ENCODE measurements around the gene NCAM2.
A peak's percentile ranks its signal among the peaks of the same experiment; 100 is the strongest.
"Not testable (repeated sequence)": the region's sequence is repeated elsewhere in the genome, so short reads cannot be mapped to it uniquely, and the experiment has no call there.

Gene NCAM2

DNA sequence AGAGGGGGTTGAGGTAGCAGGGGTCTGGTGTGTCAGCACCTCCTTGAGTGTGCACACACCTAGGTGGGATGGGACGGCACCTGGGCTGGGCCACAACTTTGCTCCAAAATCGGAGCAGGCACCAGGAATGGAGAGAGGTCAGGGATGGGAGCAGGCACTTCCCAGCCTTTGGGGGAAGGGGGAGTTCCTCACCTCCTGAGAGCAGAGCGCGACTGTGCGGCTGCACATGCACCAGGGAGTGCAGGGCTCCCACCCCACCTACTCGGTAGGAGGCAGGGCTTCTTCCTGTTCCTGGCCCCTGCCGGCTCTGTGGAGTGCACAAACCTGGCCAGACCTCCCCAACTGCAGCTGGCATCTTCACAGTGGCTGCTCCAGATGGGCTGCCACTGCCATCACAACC lies 399.3 kb downstream of the NCAM2 start:
- no peak overlapping the region for H3K4me3 ChIP-seq (replicated peaks; ENCODE audit: insufficient read depth, low read length)
- no peak for TF ChIP-seq GABPA (IDR thresholded peaks at IDR 0.05; ENCODE audit: low read depth)
- TF ChIP-seq, protein P1, sequence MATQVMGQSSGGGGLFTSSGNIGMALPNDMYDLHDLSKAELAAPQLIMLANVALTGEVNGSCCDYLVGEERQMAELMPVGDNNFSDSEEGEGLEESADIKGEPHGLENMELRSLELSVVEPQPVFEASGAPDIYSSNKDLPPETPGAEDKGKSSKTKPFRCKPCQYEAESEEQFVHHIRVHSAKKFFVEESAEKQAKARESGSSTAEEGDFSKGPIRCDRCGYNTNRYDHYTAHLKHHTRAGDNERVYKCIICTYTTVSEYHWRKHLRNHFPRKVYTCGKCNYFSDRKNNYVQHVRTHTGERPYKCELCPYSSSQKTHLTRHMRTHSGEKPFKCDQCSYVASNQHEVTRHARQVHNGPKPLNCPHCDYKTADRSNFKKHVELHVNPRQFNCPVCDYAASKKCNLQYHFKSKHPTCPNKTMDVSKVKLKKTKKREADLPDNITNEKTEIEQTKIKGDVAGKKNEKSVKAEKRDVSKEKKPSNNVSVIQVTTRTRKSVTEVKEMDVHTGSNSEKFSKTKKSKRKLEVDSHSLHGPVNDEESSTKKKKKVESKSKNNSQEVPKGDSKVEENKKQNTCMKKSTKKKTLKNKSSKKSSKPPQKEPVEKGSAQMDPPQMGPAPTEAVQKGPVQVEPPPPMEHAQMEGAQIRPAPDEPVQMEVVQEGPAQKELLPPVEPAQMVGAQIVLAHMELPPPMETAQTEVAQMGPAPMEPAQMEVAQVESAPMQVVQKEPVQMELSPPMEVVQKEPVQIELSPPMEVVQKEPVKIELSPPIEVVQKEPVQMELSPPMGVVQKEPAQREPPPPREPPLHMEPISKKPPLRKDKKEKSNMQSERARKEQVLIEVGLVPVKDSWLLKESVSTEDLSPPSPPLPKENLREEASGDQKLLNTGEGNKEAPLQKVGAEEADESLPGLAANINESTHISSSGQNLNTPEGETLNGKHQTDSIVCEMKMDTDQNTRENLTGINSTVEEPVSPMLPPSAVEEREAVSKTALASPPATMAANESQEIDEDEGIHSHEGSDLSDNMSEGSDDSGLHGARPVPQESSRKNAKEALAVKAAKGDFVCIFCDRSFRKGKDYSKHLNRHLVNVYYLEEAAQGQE (IDR thresholded peaks at IDR 0.05; ENCODE audit: insufficient replicate concordance, low read depth): no peak
- no peak for TF ChIP-seq SPI1 (IDR thresholded peaks at IDR 0.05; ENCODE audit: borderline replicate concordance, low read depth)
- no peak for TF ChIP-seq POLR2AphosphoS5 (IDR thresholded peaks at IDR 0.05; ENCODE audit: low read depth)
- TF ChIP-seq CTCF (IDR thresholded peaks at IDR 0.05; ENCODE audit: insufficient read depth, low read length): no peak
- H3K27me3 ChIP-seq (ENCODE audit: insufficient read depth, poor library complexity, severe bottlenecking): no peaks in the 10 kb centered on the region

GRCh38 chr21:21401444-21401843 lies 403.2 kb downstream of the NCAM2 start:
- H3K4me3 ChIP-seq (replicated peaks; ENCODE audit: insufficient read depth, low read length): no peak overlapping the region
- TF ChIP-seq POLR2AphosphoS5 (IDR thresholded peaks at IDR 0.05; ENCODE audit: low read depth): no peak
- TF ChIP-seq, protein P1 (IDR thresholded peaks at IDR 0.05; ENCODE audit: insufficient replicate concordance, low read depth): no peak
- TF ChIP-seq CTCF (IDR thresholded peaks at IDR 0.05; ENCODE audit: insufficient read depth, low read length): no peak
- DNase-seq (ENCODE audit: low read depth in 1 of 2, low spot score in 1 of 2): no peak
- no peak overlapping the region for H3K27ac ChIP-seq (replicated peaks)
- no peaks in the 10 kb centered on the region for H3K27me3 ChIP-seq (ENCODE audit: insufficient read depth, poor library complexity, severe bottlenecking)

More for the DNA sequence above, 399.3 kb downstream of the NCAM2 start:
- H3K27ac ChIP-seq (replicated peaks): no peak overlapping the region
- no peak for DNase-seq (ENCODE audit: low read depth in 1 of 2, low spot score in 1 of 2)

DNA sequence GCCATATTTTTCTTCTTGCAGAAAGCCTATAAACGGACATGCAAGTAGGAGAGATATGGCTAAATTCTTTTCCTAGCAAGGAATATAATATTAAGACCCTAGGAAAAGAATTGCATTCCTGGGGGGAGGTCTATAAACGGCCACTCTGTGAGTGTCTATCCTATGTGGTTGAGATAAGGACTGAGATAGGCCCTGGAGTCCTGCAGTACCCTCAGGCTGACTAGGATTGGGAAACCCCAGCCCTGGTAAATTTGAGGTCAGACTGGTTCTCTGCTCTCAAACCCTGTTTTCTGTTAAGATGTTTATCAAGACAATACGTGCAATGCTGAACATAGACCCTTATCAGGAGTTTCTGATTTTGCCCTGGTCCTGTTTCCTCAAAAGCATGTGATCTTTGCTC lies 404.0 kb downstream of the NCAM2 start:
- H3K27me3 ChIP-seq (ENCODE audit: insufficient read depth, poor library complexity, severe bottlenecking); H3K27ac ChIP-seq (replicated peaks); DNase-seq (ENCODE audit: low read depth in 1 of 2, low spot score in 1 of 2); H3K4me3 ChIP-seq (replicated peaks; ENCODE audit: insufficient read depth, low read length): not testable (repeated sequence)

DNA sequence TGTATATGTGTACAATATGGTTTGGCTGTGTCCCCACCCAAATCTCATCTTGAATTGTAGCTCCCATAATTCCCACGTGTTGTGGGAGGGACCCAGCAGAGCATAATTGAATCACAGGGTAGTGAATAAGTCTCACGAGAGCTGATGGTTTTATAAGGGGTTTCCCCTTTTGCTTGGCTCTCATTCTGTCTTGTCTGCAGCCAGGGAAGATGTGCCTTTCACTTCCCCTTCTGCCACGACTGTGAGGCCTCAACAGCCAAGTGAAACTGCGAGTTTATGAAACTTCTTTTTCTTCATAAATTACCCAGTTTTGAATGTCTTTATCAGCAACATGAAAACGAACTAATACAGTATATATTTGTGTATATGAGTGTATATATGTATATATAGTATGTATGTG lies 406.1 kb downstream of the NCAM2 start:
- not testable (repeated sequence) for H3K27ac ChIP-seq (replicated peaks); H3K27me3 ChIP-seq (ENCODE audit: insufficient read depth, poor library complexity, severe bottlenecking); H3K4me3 ChIP-seq (replicated peaks; ENCODE audit: insufficient read depth, low read length)
- DNase-seq (ENCODE audit: low read depth in 1 of 2, low spot score in 1 of 2): peak; percentile 27 to 46
- TF ChIP-seq SPI1 (IDR thresholded peaks at IDR 0.05; ENCODE audit: borderline replicate concordance, low read depth): peak; percentile 82

DNA sequence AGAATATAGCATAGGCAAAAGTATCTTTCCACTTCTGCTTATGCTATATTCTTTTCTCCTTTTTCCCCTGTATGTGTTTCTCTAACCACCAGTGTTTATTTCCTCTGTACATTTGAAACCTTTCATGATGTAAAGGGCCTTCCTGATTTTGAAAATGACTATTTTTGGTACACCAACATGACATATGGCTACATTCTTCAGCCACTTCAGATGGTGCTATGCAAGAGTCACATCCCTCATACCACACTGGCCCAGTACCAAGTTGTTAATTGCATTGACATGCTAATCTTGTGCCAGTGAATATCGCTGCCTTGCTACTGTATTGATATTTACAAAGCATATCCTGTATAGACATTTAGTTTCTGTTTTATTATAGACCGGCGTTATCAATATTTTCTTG lies 408.7 kb downstream of the NCAM2 start:
- H3K27ac ChIP-seq (replicated peaks): no peak overlapping the region

More for the DNA sequence above, 408.7 kb downstream of the NCAM2 start:
- Histone ChIP-seq H3K27me3 (ENCODE audit: insufficient read depth, poor library complexity, severe bottlenecking) (no peaks in the 10 kb centered on the region), H3K4me3 (replicated peaks; ENCODE audit: insufficient read depth, low read length) (no peak overlapping the region)
- no peak for DNase-seq (ENCODE audit: low read depth in 1 of 2, low spot score in 1 of 2)
- TF ChIP-seq SPI1 (IDR thresholded peaks at IDR 0.05; ENCODE audit: borderline replicate concordance, low read depth) (0 out of 2 replicates have a peak, but pooled peaks have one; percentile 4), POLR2AphosphoS5 (IDR thresholded peaks at IDR 0.05; ENCODE audit: low read depth) (no peak), CTCF (IDR thresholded peaks at IDR 0.05; ENCODE audit: insufficient read depth, low read length) (no peak)
- TF ChIP-seq, protein P1 (IDR thresholded peaks at IDR 0.05; ENCODE audit: insufficient replicate concordance, low read depth): no peak

Data from HL-60 (cell line).